Forelimb muscle (tissue), 1 donor: Measurements from ENCODE around the gene SPAG8. TPM values are rescaled to one million over a fixed set of nuclear protein-coding genes. Genes with fewer than 3 reads are reported as not detected.

Source experiments
- DNase-seq: peaks from one replicate; pipeline ENCODE4 v3.0.0-alpha.2; 2013; ENCODE audit warnings: low read depth
- polyA plus RNA-seq: library from polyadenylated mRNA; unstranded; fragments of 120-200 nt; gene quantifications from one replicate; pipeline ENCODE4 v1.2.1, GENCODE V29; 2013; ENCODE audit not compliant: insufficient read length

Gene SPAG8
- polyA plus RNA-seq, 1 donor, result 2.3 TPM

- DNase-seq, result no peak
Measured at GRCh38 chr9:35811381-35812024, 559 bp downstream of the SPAG8 start.

GRCh38 chr9:35810122-35810521 lies 1.9 kb downstream of the SPAG8 start:
- no peak for DNase-seq

GRCh38 chr9:35808433-35808832 lies 3.6 kb downstream of the SPAG8 start:
- DNase-seq, result no peak

GRCh38 chr9:35806101-35806500 lies 6.0 kb downstream of the SPAG8 start:
- DNase-seq, result no peak

- DNase-seq, result no peak
Measured at GRCh38 chr9:35801328-35802128, 10.5 kb downstream of the SPAG8 start.

GRCh38 chr9:35800530-35800929 lies 11.5 kb downstream of the SPAG8 start:
- DNase-seq, result no peak

GRCh38 chr9:35798658-35799374 lies 13.2 kb downstream of the SPAG8 start:
- no peak for DNase-seq

- DNase-seq, result no peak
Measured at GRCh38 chr9:35797311-35798109, 14.6 kb downstream of the SPAG8 start.

- no peak for DNase-seq
Measured at GRCh38 chr9:35795695-35796094, 16.4 kb downstream of the SPAG8 start.

- DNase-seq, result no peak
Measured at GRCh38 chr9:35793461-35793860, 18.6 kb downstream of the SPAG8 start.

- DNase-seq, result no peak
Measured at GRCh38 chr9:35792826-35793225, 19.2 kb downstream of the SPAG8 start.

- DNase-seq, result no peak
Measured at GRCh38 chr9:35792024-35792813, 19.8 kb downstream of the SPAG8 start.

GRCh38 chr9:35791297-35791921 lies 20.7 kb downstream of the SPAG8 start, which contains the start of gene NPR2:
NPR2 (plus strand) TSS chr9:35791591; CDS start chr9:35792409, 818 bp downstream.
- no peak for DNase-seq

- DNase-seq, result peak; percentile 72
Measured at GRCh38 chr9:35790385-35791296, 21.4 kb downstream of the SPAG8 start.

- DNase-seq, result no peak
Measured at GRCh38 chr9:35790025-35790384, 22.1 kb downstream of the SPAG8 start.

- DNase-seq, result no peak
Measured at GRCh38 chr9:35789541-35789940, 22.5 kb downstream of the SPAG8 start.

- DNase-seq, result no peak
Measured at GRCh38 chr9:35783418-35783817, 28.6 kb downstream of the SPAG8 start.

- no peak for DNase-seq
Measured at GRCh38 chr9:35781066-35781465, 31.0 kb downstream of the SPAG8 start.

GRCh38 chr9:35778496-35778895 lies 33.6 kb downstream of the SPAG8 start:
- DNase-seq, result no peak
